Activated gamma-delta T cell treated with anti-CD3 and anti-CD28 coated beads, Interleukin-2, amount 50 U/mL, for 16 hours (primary cell): ENCODE results near the gene ACP4.
A peak's percentile ranks its signal among the peaks of the same experiment; 100 is the strongest.
"Not testable (repeated sequence)": the region's sequence is repeated elsewhere in the genome, so short reads cannot be mapped to it uniquely, and the experiment has no call there.

ENCODE experiments used
- DNase-seq: peaks from one replicate; pipeline ENCODE4 v3.0.0-alpha.2; 2020; ENCODE audit warnings: low read depth

The ACP4 gene

GRCh38 chr19:50797781-50798658, 7.8 kb downstream of the ACP4 start:
- no peak for DNase-seq

GRCh38 chr19:50798659-50799546, 8.7 kb downstream of the ACP4 start:
- no peak for DNase-seq

GRCh38 chr19:50799547-50799851, 9.3 kb downstream of the ACP4 start:
- no peak for DNase-seq

GRCh38 chr19:50801107-50801506, 10.9 kb downstream of the ACP4 start:
- DNase-seq = no peak

GRCh38 chr19:50803633-50804419, 13.6 kb downstream of the ACP4 start:
- DNase-seq = peak; percentile 15

- DNase-seq = peak; percentile 98
Measured at GRCh38 chr19:50804420-50805272, 14.4 kb downstream of the ACP4 start.

GRCh38 chr19:50808856-50809255, 18.6 kb downstream of the ACP4 start:
- DNase-seq = no peak

- DNase-seq = not testable (repeated sequence)
Measured at GRCh38 chr19:50811622-50812238, 21.5 kb downstream of the ACP4 start.

GRCh38 chr19:50812474-50812873, 22.3 kb downstream of the ACP4 start:
- no peak for DNase-seq

GRCh38 chr19:50814883-50815282, 24.7 kb downstream of the ACP4 start:
- DNase-seq = no peak

GRCh38 chr19:50815439-50815838, 25.2 kb downstream of the ACP4 start:
- DNase-seq = no peak

GRCh38 chr19:50817941-50818858, 28.0 kb downstream of the ACP4 start:
- DNase-seq = no peak

- no peak for DNase-seq
Measured at GRCh38 chr19:50818859-50819472, 28.8 kb downstream of the ACP4 start.

GRCh38 chr19:50819636-50820035, 29.4 kb downstream of the ACP4 start:
- no peak for DNase-seq

- DNase-seq = no peak
Measured at GRCh38 chr19:50820086-50820485, 29.9 kb downstream of the ACP4 start.

GRCh38 chr19:50820549-50821247, 30.5 kb downstream of the ACP4 start:
- DNase-seq = no peak

GRCh38 chr19:50821248-50821612, 31.0 kb downstream of the ACP4 start:
- no peak for DNase-seq

GRCh38 chr19:50821622-50822021, 31.4 kb downstream of the ACP4 start:
- no peak for DNase-seq
